Fibroblast of the aortic adventitia (primary cell): ENCODE data around the gene UTS2B. TPM values are rescaled to one million over a fixed set of nuclear protein-coding genes. Genes with fewer than 3 reads are reported as not detected.
A peak's percentile ranks its signal among the peaks of the same experiment; 100 is the strongest.

ENCODE experiments used
- DNase-seq: peaks from one replicate; pipeline ENCODE4 v3.0.0-alpha.2; 2010; ENCODE audit warnings: low read depth
- H3K4me3 ChIP-seq: 2 replicates; pipeline ENCODE4 v1.5.1; 2011; ENCODE audit warnings: low read depth, mild to moderate bottlenecking, control low read depth, low read length, moderate library complexity
- CTCF ChIP-seq: IDR thresholded peaks from 2 replicates; pipeline ENCODE4 v1.5.1; 2011; ENCODE audit warnings: mild to moderate bottlenecking, low read length, control low read depth, inconsistent platforms; ENCODE audit not compliant: insufficient read depth
- total RNA-seq: library from RNA; depleted of rRNA; stranded (reverse); fragments of >200 nt; gene quantifications from 2 replicates; pipeline ENCODE4 v1.2.3, GENCODE V29; 2012; ENCODE audit warnings: low replicate concordance

Gene UTS2B
- total RNA-seq, 1 donor: 1.3 TPM

GRCh38 chr3:191355406-191355805 is 25.1 kb upstream of the UTS2B start:
- TF ChIP-seq CTCF: no peak
- DNase-seq: no peak

GRCh38 chr3:191353022-191353777 is 22.9 kb upstream of the UTS2B start:
- DNase-seq: no peak
- no peak overlapping the region for H3K4me3 ChIP-seq
- no peak for TF ChIP-seq CTCF

More at GRCh38 chr3:191355406-191355805, 25.1 kb upstream of the UTS2B start:
- no peak overlapping the region for H3K4me3 ChIP-seq

- DNase-seq: no peak
- no peak overlapping the region for H3K4me3 ChIP-seq
- no peak for TF ChIP-seq CTCF
These were observed 21.7 kb upstream of the UTS2B start for GRCh38 chr3:191352014-191352413.

GRCh38 chr3:191350396-191351090 is 20.2 kb upstream of the UTS2B start:
- peak; percentile 60 for DNase-seq
- TF ChIP-seq CTCF: no peak
- no peak overlapping the region for H3K4me3 ChIP-seq

- H3K4me3 ChIP-seq: no peak overlapping the region
- DNase-seq: no peak
- no peak for TF ChIP-seq CTCF
These were observed 17.8 kb upstream of the UTS2B start for GRCh38 chr3:191348098-191348497.

- no peak for DNase-seq
- TF ChIP-seq CTCF: no peak
These were observed 16.9 kb upstream of the UTS2B start for GRCh38 chr3:191347228-191347627.

More at GRCh38 chr3:191347228-191347627, 16.9 kb upstream of the UTS2B start:
- no peak overlapping the region for H3K4me3 ChIP-seq
